HEK293 (cell line): ENCODE measurements around the gene RPL19.

ENCODE experiments used
- CTCF ChIA-PET: fragments of 350-600 bp; formaldehyde crosslinking; extraction: SDS; loops from one replicate; lab custom pipeline; 2021; ENCODE audit warnings: antibody characterized with exemption; lab: Yijun Ruan, JAX
- POLR2A ChIA-PET: fragments of 300-600 bp; formaldehyde crosslinking; extraction: SDS; loops from one replicate; lab custom pipeline; 2020; ENCODE audit warnings: antibody characterized with exemption, inconsistent platforms; lab: Yijun Ruan, JAX
- H3K27ac ChIP-seq: fragments of 200-500 bp; sonication (Bioruptor generic); 2 replicates; pipeline ENCODE4 v1.5.1; 2014; ENCODE audit warnings: low read depth, low read length, control low read depth, inconsistent platforms; ENCODE audit errors: extremely low read depth
- H3K36me3 ChIP-seq, 2 experiments: fragments of 200-500 bp in 1 of 2; sonication (Bioruptor generic) in 1 of 2; 1 replicate in 1 of 2; 2 replicates in 1 of 2; pipeline ENCODE4 v1.5.1; 2014 to 2017; ENCODE audit warnings: inconsistent platforms in 2 of 2, low read length in 2 of 2; ENCODE audit not compliant: control insufficient read depth in 2 of 2, insufficient read depth in 1 of 2
- H3K4me1 ChIP-seq: fragments of 200-500 bp; sonication (Bioruptor generic); 2 replicates; pipeline ENCODE4 v1.5.1; 2014; ENCODE audit warnings: mild to moderate bottlenecking, low read length, inconsistent platforms; ENCODE audit not compliant: control insufficient read depth, insufficient read depth
- H3K4me3 ChIP-seq: 2 replicates; pipeline ENCODE4 v1.5.1; 2011; ENCODE audit warnings: low read depth, mild to moderate bottlenecking, control low read depth, low read length, moderate library complexity
- H3K9me3 ChIP-seq: fragments of 200-500 bp; sonication (Bioruptor generic); 2 replicates; pipeline ENCODE4 v1.5.1; 2014; ENCODE audit warnings: low read depth, low read length, inconsistent platforms; ENCODE audit not compliant: control insufficient read depth, insufficient read depth
- BCL11B ChIP-seq: fragments of 450-650 bp; formaldehyde crosslinking; IDR thresholded peaks from 2 replicates; pipeline ENCODE4 v1.5.1; 2016; ENCODE audit warnings: low read depth, missing biosample characterization, missing genetic modification characterization
- EGR2 ChIP-seq: fragments of 450-650 bp; formaldehyde crosslinking; IDR thresholded peaks from 2 replicates; pipeline ENCODE4 v1.5.1; 2016; ENCODE audit warnings: low read depth, missing biosample characterization, missing genetic modification characterization
- GLIS1 ChIP-seq: fragments of 450-650 bp; formaldehyde crosslinking; IDR thresholded peaks from 2 replicates; pipeline ENCODE4 v1.5.1; 2016; ENCODE audit warnings: missing biosample characterization, missing genetic modification characterization
- HOXA7 ChIP-seq: sonication (generic); formaldehyde crosslinking; IDR thresholded peaks from 2 replicates; pipeline ENCODE4 v1.8.1; 2022; ENCODE audit warnings: missing genetic modification reagents, borderline replicate concordance
- IKZF3 ChIP-seq: fragments of 450-650 bp; IDR thresholded peaks from 2 replicates; pipeline ENCODE4 v1.5.0; 2018; ENCODE audit warnings: missing biosample characterization, mild to moderate bottlenecking, missing genetic modification characterization, moderate library complexity
- KLF1 ChIP-seq: fragments of 450-650 bp; formaldehyde crosslinking; IDR thresholded peaks from 2 replicates; pipeline ENCODE4 v1.5.1; 2016; ENCODE audit warnings: missing biosample characterization, missing genetic modification characterization
- KLF8 ChIP-seq: fragments of 450-650 bp; formaldehyde crosslinking; IDR thresholded peaks from 2 replicates; pipeline ENCODE4 v1.5.1; 2016; ENCODE audit warnings: missing biosample characterization, missing genetic modification characterization
- MZF1 ChIP-seq: fragments of 450-650 bp; formaldehyde crosslinking; IDR thresholded peaks from 2 replicates; pipeline ENCODE4 v1.5.1; 2017; ENCODE audit warnings: missing biosample characterization, missing genetic modification characterization, borderline replicate concordance
- PRDM1 ChIP-seq: fragments of 450-650 bp; formaldehyde crosslinking; IDR thresholded peaks from 2 replicates; pipeline ENCODE4; 2016; ENCODE audit warnings: missing biosample characterization, missing genetic modification characterization
- ZBTB7A ChIP-seq: fragments of 450-650 bp; formaldehyde crosslinking; IDR thresholded peaks from 2 replicates; pipeline ENCODE4 v1.5.1; 2016; ENCODE audit warnings: low read depth, missing biosample characterization, missing genetic modification characterization
- ZNF169 ChIP-seq: fragments of 450-650 bp; formaldehyde crosslinking; IDR thresholded peaks from 2 replicates; pipeline ENCODE4 v1.5.1; 2016; ENCODE audit warnings: missing biosample characterization, missing genetic modification characterization
- ZNF324 ChIP-seq: fragments of 450-650 bp; formaldehyde crosslinking; IDR thresholded peaks from 2 replicates; pipeline ENCODE4 v1.5.1; 2016; ENCODE audit warnings: missing biosample characterization, missing genetic modification characterization
- ZNF404 ChIP-seq: fragments of 450-650 bp; formaldehyde crosslinking; IDR thresholded peaks from 2 replicates; pipeline ENCODE4 v1.5.1; 2017; ENCODE audit warnings: missing biosample characterization, missing genetic modification characterization
- ZNF610 ChIP-seq: fragments of 450-650 bp; formaldehyde crosslinking; IDR thresholded peaks from 2 replicates; pipeline ENCODE4 v1.5.1; 2016; ENCODE audit warnings: missing biosample characterization, missing genetic modification characterization, borderline replicate concordance
- ZNF621 ChIP-seq: fragments of 450-650 bp; formaldehyde crosslinking; IDR thresholded peaks from 2 replicates; pipeline ENCODE4 v1.5.1; 2017; ENCODE audit warnings: missing biosample characterization, missing genetic modification characterization
- ZNF624 ChIP-seq: fragments of 450-650 bp; formaldehyde crosslinking; IDR thresholded peaks from 2 replicates; pipeline ENCODE4 v1.5.1; 2017; ENCODE audit warnings: missing biosample characterization, missing genetic modification characterization
- ZNF664 ChIP-seq: fragments of 450-650 bp; formaldehyde crosslinking; IDR thresholded peaks from 2 replicates; pipeline ENCODE4 v1.5.1; 2016; ENCODE audit warnings: missing biosample characterization, missing genetic modification characterization
- ZNF701 ChIP-seq: fragments of 450-650 bp; formaldehyde crosslinking; IDR thresholded peaks from 2 replicates; pipeline ENCODE4 v1.5.1; 2016; ENCODE audit warnings: missing biosample characterization, missing genetic modification characterization
- ZNF768 ChIP-seq: fragments of 450-650 bp; formaldehyde crosslinking; IDR thresholded peaks from 2 replicates; pipeline ENCODE4 v1.5.1; 2018; ENCODE audit warnings: missing biosample characterization, mild to moderate bottlenecking, missing genetic modification characterization
- ZNF792 ChIP-seq: fragments of 450-650 bp; formaldehyde crosslinking; IDR thresholded peaks from 2 replicates; pipeline ENCODE4 v1.5.1; 2016; ENCODE audit warnings: missing biosample characterization, missing genetic modification characterization
- ZNF830 ChIP-seq: fragments of 450-650 bp; IDR thresholded peaks from 2 replicates; pipeline ENCODE4 v1.5.0; 2018; ENCODE audit warnings: missing biosample characterization, missing genetic modification characterization, low read depth, mild to moderate bottlenecking, moderate library complexity
- TF ChIP-seq, protein P1 (sequence below): fragments of 450-650 bp; formaldehyde crosslinking; IDR thresholded peaks from 2 replicates; pipeline ENCODE4 v1.5.1; 2016; ENCODE audit warnings: missing biosample characterization, missing genetic modification characterization
- TF ChIP-seq, protein P2 (sequence below): fragments of 450-650 bp; IDR thresholded peaks from 2 replicates; pipeline ENCODE4 v1.5.1; 2018; ENCODE audit warnings: missing biosample characterization, mild to moderate bottlenecking, missing genetic modification characterization
- TF ChIP-seq, protein P3 (sequence below): fragments of 450-650 bp; formaldehyde crosslinking; IDR thresholded peaks from 2 replicates; pipeline ENCODE4 v1.5.1; 2016; ENCODE audit warnings: missing biosample characterization, missing genetic modification characterization
- TF ChIP-seq, protein P4 (sequence below): fragments of 450-650 bp; formaldehyde crosslinking; IDR thresholded peaks from 2 replicates; pipeline ENCODE4 v1.5.1; 2016; ENCODE audit warnings: missing biosample characterization, missing genetic modification characterization, borderline replicate concordance
- TF ChIP-seq, protein P5 (sequence below): fragments of 450-650 bp; formaldehyde crosslinking; IDR thresholded peaks from 2 replicates; pipeline ENCODE4 v1.5.1; 2016; ENCODE audit warnings: missing biosample characterization, missing genetic modification characterization
- TF ChIP-seq, protein P6 (sequence below): fragments of 450-650 bp; formaldehyde crosslinking; IDR thresholded peaks from 2 replicates; pipeline ENCODE4 v1.5.1; 2017; ENCODE audit warnings: missing biosample characterization, missing genetic modification characterization

The RPL19 gene

DNA sequence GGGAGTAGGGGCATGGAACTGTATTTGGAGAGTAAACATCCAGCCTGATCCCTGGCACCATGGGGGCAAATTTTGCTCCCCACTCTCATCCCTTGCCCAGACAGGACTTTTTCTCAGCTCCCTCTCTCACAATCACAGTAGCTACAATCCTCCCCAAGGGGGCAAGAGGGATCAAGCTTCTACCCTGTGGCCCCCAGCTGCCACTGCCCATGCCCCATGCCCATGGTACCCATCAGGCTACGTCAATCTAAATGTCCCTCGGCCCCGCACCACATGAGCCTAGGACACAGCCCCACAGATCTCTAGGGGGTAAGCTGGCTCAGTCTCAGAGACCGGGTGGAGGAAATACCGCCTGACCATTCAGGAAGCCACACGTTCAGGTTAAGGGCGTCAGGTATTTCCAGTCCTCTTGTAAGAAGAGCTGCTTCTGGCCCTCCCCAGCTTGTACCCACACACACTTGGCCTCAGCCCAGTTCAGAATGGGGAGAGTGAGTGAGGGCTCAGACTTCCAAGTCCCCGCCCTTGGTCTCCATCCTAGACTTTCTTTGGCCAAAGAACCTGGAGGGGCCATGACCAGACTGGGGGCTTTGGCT, 4.4 kb upstream of the RPL19 start (continued):
- TF ChIP-seq, protein P1, sequence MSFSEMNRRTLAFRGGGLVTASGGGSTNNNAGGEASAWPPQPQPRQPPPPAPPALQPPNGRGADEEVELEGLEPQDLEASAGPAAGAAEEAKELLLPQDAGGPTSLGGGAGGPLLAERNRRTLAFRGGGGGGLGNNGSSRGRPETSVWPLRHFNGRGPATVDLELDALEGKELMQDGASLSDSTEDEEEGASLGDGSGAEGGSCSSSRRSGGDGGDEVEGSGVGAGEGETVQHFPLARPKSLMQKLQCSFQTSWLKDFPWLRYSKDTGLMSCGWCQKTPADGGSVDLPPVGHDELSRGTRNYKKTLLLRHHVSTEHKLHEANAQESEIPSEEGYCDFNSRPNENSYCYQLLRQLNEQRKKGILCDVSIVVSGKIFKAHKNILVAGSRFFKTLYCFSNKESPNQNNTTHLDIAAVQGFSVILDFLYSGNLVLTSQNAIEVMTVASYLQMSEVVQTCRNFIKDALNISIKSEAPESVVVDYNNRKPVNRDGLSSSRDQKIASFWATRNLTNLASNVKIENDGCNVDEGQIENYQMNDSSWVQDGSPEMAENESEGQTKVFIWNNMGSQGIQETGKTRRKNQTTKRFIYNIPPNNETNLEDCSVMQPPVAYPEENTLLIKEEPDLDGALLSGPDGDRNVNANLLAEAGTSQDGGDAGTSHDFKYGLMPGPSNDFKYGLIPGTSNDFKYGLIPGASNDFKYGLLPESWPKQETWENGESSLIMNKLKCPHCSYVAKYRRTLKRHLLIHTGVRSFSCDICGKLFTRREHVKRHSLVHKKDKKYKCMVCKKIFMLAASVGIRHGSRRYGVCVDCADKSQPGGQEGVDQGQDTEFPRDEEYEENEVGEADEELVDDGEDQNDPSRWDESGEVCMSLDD (tag by site-specific recombination): no peak
- TF ChIP-seq EGR2 (tag by site-specific recombination) (peak; percentile 15; the same call in 1 of the 2 replicates), ZNF610 (tag by site-specific recombination) (no peak), HOXA7 (CRISPR knock-in tag) (no peak), GLIS1 (tag by site-specific recombination) (peak; percentile 48), BCL11B (tag by site-specific recombination) (no peak), ZNF324 (tag by site-specific recombination) (no peak)

DNA sequence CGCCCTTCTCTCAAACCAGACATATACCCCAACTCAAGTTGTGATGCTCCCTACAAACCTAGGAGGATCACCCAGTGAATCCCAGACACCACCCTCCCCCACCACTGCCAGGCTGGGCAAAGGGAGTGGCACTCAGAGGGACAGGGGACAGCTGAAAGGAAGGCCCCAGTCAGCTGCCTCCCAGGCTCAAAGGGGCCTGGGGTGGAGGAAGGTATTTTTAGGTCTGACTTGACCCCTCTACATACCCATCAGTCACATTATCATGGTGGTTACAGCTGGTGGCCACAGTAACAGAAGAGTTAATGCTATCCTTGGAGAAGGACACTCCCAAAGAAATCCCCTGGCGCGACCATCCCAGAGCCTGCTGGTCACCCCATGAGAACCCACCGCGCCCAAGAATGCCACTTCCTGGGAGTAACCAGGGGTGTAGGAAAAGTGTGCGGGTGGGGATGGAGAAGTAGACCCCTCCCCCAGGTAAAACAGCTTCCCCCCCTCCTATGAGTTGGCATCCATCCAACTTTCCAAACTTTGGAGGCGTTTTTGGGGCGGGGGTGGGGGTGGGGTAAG, 3.8 kb upstream of the RPL19 start:
- Histone ChIP-seq H3K27ac (no peak overlapping the region; the same call in 1 of the 2 replicates), H3K9me3 (no peaks in the 10 kb centered on the region), H3K36me3 (peaks cover 10 to 38% of the 10 kb centered on the region in 2 experiments), H3K4me1 (peaks cover 19% of the 10 kb centered on the region; the same call in 1 of the 2 replicates), H3K4me3 (peak overlapping the region; percentile 12; the same call in 1 of the 2 replicates)
- ChIA-PET CTCF (interaction anchor here (0.5 to 3.5 kb wide), 8 partner anchors 10 to 48 kb away, joined by 3 to 28 read pairs (median 6); no protein-coding TSS in a partner anchor), POLR2A (interaction anchor here (0.9 to 2.2 kb wide), 3 partner anchors 9 to 48 kb away, joined by 3 to 15 read pairs (median 4); no protein-coding TSS in a partner anchor)
- no peak for TF ChIP-seq ZNF768
- no peak for TF ChIP-seq ZNF701 (tag by site-specific recombination)
- TF ChIP-seq, protein P2, sequence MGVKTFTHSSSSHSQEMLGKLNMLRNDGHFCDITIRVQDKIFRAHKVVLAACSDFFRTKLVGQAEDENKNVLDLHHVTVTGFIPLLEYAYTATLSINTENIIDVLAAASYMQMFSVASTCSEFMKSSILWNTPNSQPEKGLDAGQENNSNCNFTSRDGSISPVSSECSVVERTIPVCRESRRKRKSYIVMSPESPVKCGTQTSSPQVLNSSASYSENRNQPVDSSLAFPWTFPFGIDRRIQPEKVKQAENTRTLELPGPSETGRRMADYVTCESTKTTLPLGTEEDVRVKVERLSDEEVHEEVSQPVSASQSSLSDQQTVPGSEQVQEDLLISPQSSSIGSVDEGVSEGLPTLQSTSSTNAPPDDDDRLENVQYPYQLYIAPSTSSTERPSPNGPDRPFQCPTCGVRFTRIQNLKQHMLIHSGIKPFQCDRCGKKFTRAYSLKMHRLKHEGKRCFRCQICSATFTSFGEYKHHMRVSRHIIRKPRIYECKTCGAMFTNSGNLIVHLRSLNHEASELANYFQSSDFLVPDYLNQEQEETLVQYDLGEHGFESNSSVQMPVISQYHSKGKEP (tag by site-specific recombination): no peak
- no peak for TF ChIP-seq ZNF624
- TF ChIP-seq ZNF404 (tag by site-specific recombination): no peak
- peak; percentile 47; the same call in 1 of the 2 replicates for TF ChIP-seq KLF1 (tag by site-specific recombination)
- TF ChIP-seq, protein P3, sequence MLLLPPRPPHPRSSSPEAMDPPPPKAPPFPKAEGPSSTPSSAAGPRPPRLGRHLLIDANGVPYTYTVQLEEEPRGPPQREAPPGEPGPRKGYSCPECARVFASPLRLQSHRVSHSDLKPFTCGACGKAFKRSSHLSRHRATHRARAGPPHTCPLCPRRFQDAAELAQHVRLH (tag by site-specific recombination): no peak
- 0 out of 2 replicates have a peak, but pooled peaks have one; percentile 6 for TF ChIP-seq KLF8 (tag by site-specific recombination)
- no peak for TF ChIP-seq PRDM1 (tag by site-specific recombination)
- TF ChIP-seq, protein P4, sequence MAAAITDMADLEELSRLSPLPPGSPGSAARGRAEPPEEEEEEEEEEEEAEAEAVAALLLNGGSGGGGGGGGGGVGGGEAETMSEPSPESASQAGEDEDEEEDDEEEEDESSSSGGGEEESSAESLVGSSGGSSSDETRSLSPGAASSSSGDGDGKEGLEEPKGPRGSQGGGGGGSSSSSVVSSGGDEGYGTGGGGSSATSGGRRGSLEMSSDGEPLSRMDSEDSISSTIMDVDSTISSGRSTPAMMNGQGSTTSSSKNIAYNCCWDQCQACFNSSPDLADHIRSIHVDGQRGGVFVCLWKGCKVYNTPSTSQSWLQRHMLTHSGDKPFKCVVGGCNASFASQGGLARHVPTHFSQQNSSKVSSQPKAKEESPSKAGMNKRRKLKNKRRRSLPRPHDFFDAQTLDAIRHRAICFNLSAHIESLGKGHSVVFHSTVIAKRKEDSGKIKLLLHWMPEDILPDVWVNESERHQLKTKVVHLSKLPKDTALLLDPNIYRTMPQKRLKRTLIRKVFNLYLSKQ: no peak
- no peak for TF ChIP-seq MZF1
- TF ChIP-seq ZNF664 (tag by site-specific recombination): no peak
- no peak for TF ChIP-seq ZNF830 (tag by site-specific recombination)
- no peak for TF ChIP-seq ZBTB7A (tag by site-specific recombination)
- no peak for TF ChIP-seq ZNF621 (tag by site-specific recombination)
- TF ChIP-seq, protein P5, sequence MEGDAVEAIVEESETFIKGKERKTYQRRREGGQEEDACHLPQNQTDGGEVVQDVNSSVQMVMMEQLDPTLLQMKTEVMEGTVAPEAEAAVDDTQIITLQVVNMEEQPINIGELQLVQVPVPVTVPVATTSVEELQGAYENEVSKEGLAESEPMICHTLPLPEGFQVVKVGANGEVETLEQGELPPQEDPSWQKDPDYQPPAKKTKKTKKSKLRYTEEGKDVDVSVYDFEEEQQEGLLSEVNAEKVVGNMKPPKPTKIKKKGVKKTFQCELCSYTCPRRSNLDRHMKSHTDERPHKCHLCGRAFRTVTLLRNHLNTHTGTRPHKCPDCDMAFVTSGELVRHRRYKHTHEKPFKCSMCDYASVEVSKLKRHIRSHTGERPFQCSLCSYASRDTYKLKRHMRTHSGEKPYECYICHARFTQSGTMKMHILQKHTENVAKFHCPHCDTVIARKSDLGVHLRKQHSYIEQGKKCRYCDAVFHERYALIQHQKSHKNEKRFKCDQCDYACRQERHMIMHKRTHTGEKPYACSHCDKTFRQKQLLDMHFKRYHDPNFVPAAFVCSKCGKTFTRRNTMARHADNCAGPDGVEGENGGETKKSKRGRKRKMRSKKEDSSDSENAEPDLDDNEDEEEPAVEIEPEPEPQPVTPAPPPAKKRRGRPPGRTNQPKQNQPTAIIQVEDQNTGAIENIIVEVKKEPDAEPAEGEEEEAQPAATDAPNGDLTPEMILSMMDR (tag by site-specific recombination): no peak
- TF ChIP-seq, protein P6, sequence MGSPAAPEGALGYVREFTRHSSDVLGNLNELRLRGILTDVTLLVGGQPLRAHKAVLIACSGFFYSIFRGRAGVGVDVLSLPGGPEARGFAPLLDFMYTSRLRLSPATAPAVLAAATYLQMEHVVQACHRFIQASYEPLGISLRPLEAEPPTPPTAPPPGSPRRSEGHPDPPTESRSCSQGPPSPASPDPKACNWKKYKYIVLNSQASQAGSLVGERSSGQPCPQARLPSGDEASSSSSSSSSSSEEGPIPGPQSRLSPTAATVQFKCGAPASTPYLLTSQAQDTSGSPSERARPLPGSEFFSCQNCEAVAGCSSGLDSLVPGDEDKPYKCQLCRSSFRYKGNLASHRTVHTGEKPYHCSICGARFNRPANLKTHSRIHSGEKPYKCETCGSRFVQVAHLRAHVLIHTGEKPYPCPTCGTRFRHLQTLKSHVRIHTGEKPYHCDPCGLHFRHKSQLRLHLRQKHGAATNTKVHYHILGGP (tag by site-specific recombination): no peak
- TF ChIP-seq IKZF3 (tag by site-specific recombination): 0 out of 2 replicates have a peak, but pooled peaks have one; percentile 38
- TF ChIP-seq ZNF792 (tag by site-specific recombination): no peak
- TF ChIP-seq ZNF169: no peak
